ENCODE data around the gene SH3GL1. TPM values are rescaled to one million over a fixed set of nuclear protein-coding genes. Genes with fewer than 3 reads are reported as not detected.

The SH3GL1 gene
- total RNA-seq, 2 experiments from 2014 or later, result 33.2 to 38.9 TPM

DNA sequence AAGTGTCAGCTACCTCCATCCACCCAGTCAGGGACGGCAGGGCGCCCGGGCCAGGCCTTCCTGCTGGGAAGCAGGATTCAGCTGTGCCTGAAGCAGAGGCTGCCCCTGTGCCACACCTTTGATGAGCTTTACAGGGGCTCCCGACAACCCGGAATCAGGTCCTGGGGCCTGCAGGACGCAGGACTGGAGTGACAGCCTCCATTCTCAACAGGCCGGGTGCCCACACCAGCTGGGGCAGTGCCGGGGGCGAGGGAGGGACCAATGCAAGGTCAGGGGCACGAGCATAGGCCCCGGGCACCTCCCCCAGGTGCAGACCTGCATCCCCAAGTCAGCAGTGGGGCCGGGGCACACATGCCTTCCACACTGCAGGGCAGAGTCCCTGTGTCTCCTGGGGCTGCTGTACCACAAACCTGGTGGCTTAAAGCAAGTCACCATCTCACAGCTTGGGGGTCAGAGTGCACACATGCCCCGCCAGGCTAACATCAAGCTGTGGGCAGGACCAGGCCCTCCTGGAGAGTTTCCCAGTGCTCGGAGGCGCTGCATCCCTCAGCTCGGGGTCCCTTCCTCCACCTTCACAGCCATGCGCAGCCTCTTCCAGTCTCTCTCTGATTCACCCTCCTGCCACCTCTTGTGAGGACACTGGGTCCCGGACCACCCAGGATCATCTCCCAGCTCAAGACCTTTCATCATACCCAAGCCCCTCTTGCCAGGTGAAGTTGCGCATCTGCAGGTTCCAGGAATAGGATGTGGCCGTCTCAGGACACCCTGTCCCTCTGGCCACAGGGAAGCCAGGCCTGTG lies 43.8 kb upstream of the SH3GL1 start:
- BruUV-seq (replicated peaks), result no TSS peak
- ChIA-PET POLR2A (no interaction called here), CTCF (ENCODE audit: unreplicated experiment) (no interaction called here)
- no peak overlapping the region for H3K4me2 ChIP-seq (ENCODE audit: low read length)
- H4K20me1 ChIP-seq (ENCODE audit: insufficient read depth, low read length), result no peaks in the 10 kb centered on the region; the same call in 1 of the 2 replicates
- H3K36me3 ChIP-seq (ENCODE audit: insufficient read depth, low read length), result peaks cover 92% of the 10 kb centered on the region
- H2AFZ ChIP-seq (ENCODE audit: low read length), result no peak overlapping the region
- H3K4me3 ChIP-seq (ENCODE audit: low read depth, low read length, poor library complexity, severe bottlenecking), result no peak overlapping the region
- no peak for TF ChIP-seq EZH2phosphoT487 (IDR thresholded peaks at IDR 0.05; ENCODE audit: borderline replicate concordance, low read depth, low read length)
- no peak for TF ChIP-seq CTCF (conservative IDR thresholded peaks at IDR 0.05; ENCODE audit: low read length)
- H3K9me3 ChIP-seq (ENCODE audit: low read length), result no peaks in the 10 kb centered on the region
- H3K79me2 ChIP-seq (ENCODE audit: insufficient read depth, low read depth, low read length), result no peaks in the 10 kb centered on the region
- intact Hi-C loops (cut with micrococcal nuclease; ENCODE audit: unreplicated experiment), result no loop called here
- no peak for DNase-seq (ENCODE audit: low spot score)
- H3K4me1 ChIP-seq (ENCODE audit: insufficient read depth, low read length, poor library complexity, severe bottlenecking), result peaks cover 8% of the 10 kb centered on the region
- no peaks in the 10 kb centered on the region for H3K9me2 ChIP-seq (ENCODE audit: insufficient read depth, low read length)
- H3K27ac ChIP-seq (ENCODE audit: low read depth, low read length, poor library complexity, severe bottlenecking), result no peak overlapping the region

DNA sequence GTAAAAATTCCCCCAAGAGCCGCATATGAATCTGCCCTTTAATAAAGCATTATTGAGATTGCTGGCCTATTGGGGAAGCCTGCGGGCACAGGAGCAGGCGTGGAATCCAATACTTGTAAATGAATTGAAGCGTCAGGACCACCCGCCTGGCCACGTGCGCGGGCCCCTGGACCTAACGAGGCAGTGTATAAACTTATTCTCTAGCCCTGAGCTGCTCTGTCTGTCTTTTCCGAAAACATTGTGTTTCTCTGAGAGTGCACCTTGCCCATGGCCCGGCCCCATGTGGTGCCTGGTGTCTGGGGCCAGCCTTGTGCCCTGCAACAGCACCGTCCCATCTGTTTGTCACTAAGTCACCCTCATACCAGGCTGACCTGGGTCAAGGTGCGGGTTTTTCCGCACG lies 42.8 kb upstream of the SH3GL1 start:
- no peak overlapping the region for H3K4me2 ChIP-seq (ENCODE audit: low read length)
- H3K4me3 ChIP-seq (ENCODE audit: low read depth, low read length, poor library complexity, severe bottlenecking), result no peak overlapping the region
- H2AFZ ChIP-seq (ENCODE audit: low read length), result no peak overlapping the region
- peaks cover 92% of the 10 kb centered on the region for H3K36me3 ChIP-seq (ENCODE audit: insufficient read depth, low read length)
- DNase-seq (ENCODE audit: low spot score), result no peak
- no peaks in the 10 kb centered on the region for H3K79me2 ChIP-seq (ENCODE audit: insufficient read depth, low read depth, low read length)
- H3K9me3 ChIP-seq (ENCODE audit: low read length), result no peaks in the 10 kb centered on the region
- ChIA-PET POLR2A (no interaction called here), CTCF (ENCODE audit: unreplicated experiment) (no interaction called here)
- peaks cover 8% of the 10 kb centered on the region for H3K4me1 ChIP-seq (ENCODE audit: insufficient read depth, low read length, poor library complexity, severe bottlenecking)
- H3K27ac ChIP-seq (ENCODE audit: low read depth, low read length, poor library complexity, severe bottlenecking), result no peak overlapping the region
- intact Hi-C loops (cut with micrococcal nuclease; ENCODE audit: unreplicated experiment), result no loop called here
- TF ChIP-seq CTCF (conservative IDR thresholded peaks at IDR 0.05; ENCODE audit: low read length) (no peak), EZH2phosphoT487 (IDR thresholded peaks at IDR 0.05; ENCODE audit: borderline replicate concordance, low read depth, low read length) (no peak)
- H4K20me1 ChIP-seq (ENCODE audit: insufficient read depth, low read length), result no peaks in the 10 kb centered on the region; the same call in 1 of the 2 replicates
- H3K9me2 ChIP-seq (ENCODE audit: insufficient read depth, low read length), result no peaks in the 10 kb centered on the region
- BruUV-seq (replicated peaks), result no TSS peak

- Histone ChIP-seq H3K9me3 (ENCODE audit: low read length) (no peaks in the 10 kb centered on the region), H3K36me3 (ENCODE audit: insufficient read depth, low read length) (peaks cover 92% of the 10 kb centered on the region), H3K9me2 (ENCODE audit: insufficient read depth, low read length) (no peaks in the 10 kb centered on the region), H2AFZ (ENCODE audit: low read length) (no peak overlapping the region), H3K4me3 (ENCODE audit: low read depth, low read length, poor library complexity, severe bottlenecking) (no peak overlapping the region), H3K27ac (ENCODE audit: low read depth, low read length, poor library complexity, severe bottlenecking) (peak overlapping the region; percentile 37), H3K4me2 (ENCODE audit: low read length) (no peak overlapping the region), H3K4me1 (ENCODE audit: insufficient read depth, low read length, poor library complexity, severe bottlenecking) (peaks cover 8% of the 10 kb centered on the region), H3K79me2 (ENCODE audit: insufficient read depth, low read depth, low read length) (no peaks in the 10 kb centered on the region), H4K20me1 (ENCODE audit: insufficient read depth, low read length) (no peaks in the 10 kb centered on the region; the same call in 1 of the 2 replicates)
- ChIA-PET CTCF (ENCODE audit: unreplicated experiment) (no interaction called here), POLR2A (no interaction called here)
- no peak for DNase-seq (ENCODE audit: low spot score)
- intact Hi-C loops (cut with micrococcal nuclease; ENCODE audit: unreplicated experiment), result no loop called here
- TSS peak; percentile 91 for BruUV-seq (replicated peaks)
- TF ChIP-seq CTCF (conservative IDR thresholded peaks at IDR 0.05; ENCODE audit: low read length), result no peak
- no peak for TF ChIP-seq EZH2phosphoT487 (IDR thresholded peaks at IDR 0.05; ENCODE audit: borderline replicate concordance, low read depth, low read length)
These were observed 42.4 kb upstream of the SH3GL1 start for GRCh38 chr19:4442819-4443146.

All from OCI-LY7 (cell line).